GM06990 (cell line): ENCODE data around the gene INSIG2.
A peak's percentile ranks its signal among the peaks of the same experiment; 100 is the strongest.

Source experiments
- DNase-seq: peaks from one replicate; pipeline ENCODE4 v3.0.0-alpha.2; 2011; ENCODE audit not compliant: insufficient read length; ENCODE audit errors: extremely low read depth
- H3K27me3 ChIP-seq: replicated peaks from 2 replicates; pipeline ENCODE4 v1.6.0; 2011; ENCODE audit warnings: low read length; ENCODE audit not compliant: control insufficient read depth, insufficient read depth
- H3K36me3 ChIP-seq: 2 replicates; pipeline ENCODE4 v1.5.1; 2011; ENCODE audit warnings: low read length; ENCODE audit not compliant: control insufficient read depth, insufficient read depth
- H3K4me3 ChIP-seq: replicated peaks from 2 replicates; pipeline ENCODE4 v1.5.1; 2011; ENCODE audit warnings: low read depth, mild to moderate bottlenecking, control low read depth, low read length
- CTCF ChIP-seq: IDR thresholded peaks from 2 replicates; pipeline ENCODE4 v1.5.1; 2011; ENCODE audit warnings: low read length, control low read depth, mild to moderate bottlenecking, inconsistent platforms; ENCODE audit not compliant: insufficient read depth, poor library complexity, severe bottlenecking

INSIG2 gene

GRCh38 chr2:118059919-118060478 lies 28.3 kb upstream of the INSIG2 start:
- peak; percentile 45 for DNase-seq
- no peak for TF ChIP-seq CTCF
- Histone ChIP-seq H3K4me3 (no peak overlapping the region), H3K27me3 (no peaks in the 10 kb centered on the region), H3K36me3 (no peaks in the 10 kb centered on the region)

- peak; percentile 64 for TF ChIP-seq CTCF
- Histone ChIP-seq H3K36me3 (no peaks in the 10 kb centered on the region), H3K27me3 (no peaks in the 10 kb centered on the region), H3K4me3 (no peak overlapping the region)
- peak; percentile 18 for DNase-seq
Observed at GRCh38 chr2:118061135-118061955, 26.9 kb upstream of the INSIG2 start.

GRCh38 chr2:118062048-118062447 lies 26.2 kb upstream of the INSIG2 start:
- no peaks in the 10 kb centered on the region for H3K27me3 ChIP-seq
- TF ChIP-seq CTCF: no peak
- no peaks in the 10 kb centered on the region for H3K36me3 ChIP-seq
- DNase-seq: no peak
- no peak overlapping the region for H3K4me3 ChIP-seq

GRCh38 chr2:118062669-118063068 lies 25.6 kb upstream of the INSIG2 start:
- Histone ChIP-seq H3K36me3 (no peaks in the 10 kb centered on the region), H3K27me3 (no peaks in the 10 kb centered on the region), H3K4me3 (no peak overlapping the region)
- TF ChIP-seq CTCF: no peak
- no peak for DNase-seq

GRCh38 chr2:118065015-118065706 lies 23.1 kb upstream of the INSIG2 start:
- no peak for TF ChIP-seq CTCF
- H3K27me3 ChIP-seq: no peaks in the 10 kb centered on the region; the same call in 1 of the 2 replicates
- no peaks in the 10 kb centered on the region for H3K36me3 ChIP-seq
- no peak for DNase-seq
- no peak overlapping the region for H3K4me3 ChIP-seq
